Neural progenitor cell (in vitro differentiated cells): Measurements from ENCODE around the gene DDIT3. TPM values are rescaled to one million over a fixed set of nuclear protein-coding genes. Genes with fewer than 3 reads are reported as not detected.

Experiments used
- DNase-seq: peaks from one replicate; pipeline ENCODE4 v3.0.0-alpha.2; 2016; ENCODE audit warnings: low spot score
- H2AFZ ChIP-seq: fragments of 200-600 bp; sonication (generic); replicated peaks from 2 replicates; pipeline ENCODE4 v1.6.1; 2016; ENCODE audit warnings: antibody characterized with exemption
- H3F3A ChIP-seq: fragments of 200-600 bp; sonication (generic); 2 replicates; pipeline ENCODE4 v1.6.1; 2016; ENCODE audit warnings: antibody characterized with exemption, low read depth
- H3K27ac ChIP-seq: fragments of 200-600 bp; sonication (generic); 2 replicates; pipeline ENCODE4 v1.5.1; 2016; ENCODE audit warnings: mild to moderate bottlenecking
- H3K27me3 ChIP-seq: fragments of 200-600 bp; sonication (generic); 2 replicates; pipeline ENCODE4 v1.6.1; 2016; ENCODE audit warnings: mild to moderate bottlenecking, moderate library complexity
- H3K36me3 ChIP-seq: fragments of 200-600 bp; sonication (generic); 2 replicates; pipeline ENCODE4 v1.5.1; 2016
- H3K4me1 ChIP-seq: fragments of 200-600 bp; sonication (generic); 2 replicates; pipeline ENCODE4 v1.6.1; 2016; ENCODE audit warnings: mixed run types
- H3K4me2 ChIP-seq: fragments of 200-600 bp; sonication (generic); 2 replicates; pipeline ENCODE4 v1.6.1; 2016
- H3K4me3 ChIP-seq: fragments of 200-600 bp; sonication (generic); 2 replicates; pipeline ENCODE4 v1.5.1; 2016
- H3K79me2 ChIP-seq: fragments of 200-600 bp; sonication (generic); 2 replicates; pipeline ENCODE4 v1.6.1; 2016; ENCODE audit warnings: low read depth
- H3K9ac ChIP-seq: fragments of 200-600 bp; sonication (generic); 2 replicates; pipeline ENCODE4 v1.6.1; 2016
- H3K9me3 ChIP-seq: fragments of 200-600 bp; sonication (generic); 2 replicates; pipeline ENCODE4 v1.5.1; 2016; ENCODE audit warnings: low read depth
- H4K20me1 ChIP-seq: fragments of 200-600 bp; sonication (generic); 2 replicates; pipeline ENCODE4 v1.6.1; 2016; ENCODE audit warnings: low read depth
- H3K27ac Mint-ChIP-seq: 3 replicates; pipeline ENCODE4 v1.8.0; 2021; ENCODE audit warnings: mixed read lengths
- H3K27me3 Mint-ChIP-seq: 2 replicates; pipeline ENCODE4 v1.8.0; 2022; ENCODE audit warnings: low read depth, mild to moderate bottlenecking, inconsistent platforms, moderate library complexity, mixed read lengths; ENCODE audit not compliant: insufficient read depth
- H3K36me3 Mint-ChIP-seq: 3 replicates; pipeline ENCODE4 v1.8.0; 2021; ENCODE audit warnings: mixed read lengths
- H3K4me1 Mint-ChIP-seq: 3 replicates; pipeline ENCODE4 v1.8.0; 2021; ENCODE audit warnings: mixed read lengths
- H3K4me3 Mint-ChIP-seq: 3 replicates; pipeline ENCODE4 v1.8.0; 2021; ENCODE audit warnings: mild to moderate bottlenecking, moderate library complexity, mixed read lengths
- H3K9me3 Mint-ChIP-seq: 3 replicates; pipeline ENCODE4 v1.8.0; 2020; ENCODE audit warnings: mixed read lengths
- CTCF ChIP-seq: fragments of 200-600 bp; sonication (generic); IDR thresholded peaks from 2 replicates; pipeline ENCODE4 v1.5.1; 2017; ENCODE audit warnings: antibody characterized with exemption, mild to moderate bottlenecking
- EZH2 ChIP-seq: fragments of 200-600 bp; sonication (generic); IDR thresholded peaks from 2 replicates; pipeline ENCODE4 v1.6.1; 2017; ENCODE audit warnings: antibody characterized with exemption, mild to moderate bottlenecking, moderate library complexity
- EZH2phosphoT487 ChIP-seq: fragments of 200-600 bp; sonication (generic); IDR thresholded peaks from 2 replicates; pipeline ENCODE4 v1.6.1; 2017; ENCODE audit warnings: antibody characterized with exemption
- total RNA-seq: library from RNA; depleted of rRNA; stranded (reverse); fragments of >200 nt; gene quantifications from 2 replicates; pipeline ENCODE4 v1.2.3, GENCODE V29; 2015; ENCODE audit warnings: low replicate concordance

The DDIT3 gene
- total RNA-seq, 1 donor from 2014 or later = 2.3 TPM

GRCh38 chr12:57476993-57477709 lies 43.2 kb downstream of the DDIT3 start:
- TF ChIP-seq CTCF (no peak), EZH2phosphoT487 (no peak), EZH2 (no peak)
- Histone ChIP-seq H3F3A (peaks cover 3% of the 10 kb centered on the region), H3K9ac (no peak overlapping the region), H4K20me1 (peaks cover 2% of the 10 kb centered on the region), H3K4me2 (no peak overlapping the region), H3K27me3 (peaks cover 100% of the 10 kb centered on the region), H3K36me3 (no peaks in the 10 kb centered on the region), H3K27ac (no peak overlapping the region), H3K9me3 (no peaks in the 10 kb centered on the region), H3K4me3 (no peak overlapping the region), H3K79me2 (no peaks in the 10 kb centered on the region), H2AFZ (no peak overlapping the region), H3K4me1 (peaks cover 11% of the 10 kb centered on the region)
- Mint-ChIP-seq H3K4me3 (no peak overlapping the region), H3K36me3 (no peaks in the 10 kb centered on the region), H3K9me3 (no peaks in the 10 kb centered on the region), H3K4me1 (peaks cover 2% of the 10 kb centered on the region), H3K27ac (no peak overlapping the region), H3K27me3 (peaks cover 44% of the 10 kb centered on the region)
- DNase-seq = no peak

- H3F3A ChIP-seq = peaks cover 3% of the 10 kb centered on the region
- no peak for DNase-seq
- no peaks in the 10 kb centered on the region for H3K36me3 ChIP-seq
- peak overlapping the region; percentile 22 for H3K4me3 Mint-ChIP-seq
- peak overlapping the region; percentile 93 for H2AFZ ChIP-seq
- H3K4me1 ChIP-seq = peaks cover 11% of the 10 kb centered on the region
- peaks cover 100% of the 10 kb centered on the region for H3K27me3 ChIP-seq
- H3K27me3 Mint-ChIP-seq = peaks cover 46% of the 10 kb centered on the region
- H3K27ac ChIP-seq = no peak overlapping the region
- peak overlapping the region; percentile 92 for H3K4me2 ChIP-seq
- peaks cover 2% of the 10 kb centered on the region for H3K4me1 Mint-ChIP-seq
- peaks cover 2% of the 10 kb centered on the region for H4K20me1 ChIP-seq
- no peaks in the 10 kb centered on the region for H3K36me3 Mint-ChIP-seq
- no peak overlapping the region for H3K9ac ChIP-seq
- TF ChIP-seq CTCF = peak; percentile 44
- TF ChIP-seq EZH2 = peak; percentile 76
- peak; percentile 60 for TF ChIP-seq EZH2phosphoT487
- H3K79me2 ChIP-seq = no peaks in the 10 kb centered on the region
- H3K4me3 ChIP-seq = peak overlapping the region; percentile 49
- H3K27ac Mint-ChIP-seq = no peak overlapping the region
- no peaks in the 10 kb centered on the region for H3K9me3 Mint-ChIP-seq
- no peaks in the 10 kb centered on the region for H3K9me3 ChIP-seq
These were observed 43.9 kb downstream of the DDIT3 start for GRCh38 chr12:57476162-57476992.

GRCh38 chr12:57475271-57476161 lies 44.8 kb downstream of the DDIT3 start:
- Mint-ChIP-seq H3K27ac (no peak overlapping the region), H3K9me3 (no peaks in the 10 kb centered on the region), H3K4me3 (no peak overlapping the region), H3K27me3 (peaks cover 48% of the 10 kb centered on the region), H3K4me1 (peaks cover 2% of the 10 kb centered on the region), H3K36me3 (no peaks in the 10 kb centered on the region)
- Histone ChIP-seq H2AFZ (peak overlapping the region; percentile 93), H3K9ac (no peak overlapping the region), H3K4me3 (peak overlapping the region; percentile 49), H3K79me2 (no peaks in the 10 kb centered on the region), H3K4me1 (peaks cover 11% of the 10 kb centered on the region), H3K27ac (no peak overlapping the region), H3K4me2 (peak overlapping the region; percentile 92), H4K20me1 (peaks cover 2% of the 10 kb centered on the region), H3F3A (peaks cover 3% of the 10 kb centered on the region), H3K9me3 (no peaks in the 10 kb centered on the region), H3K36me3 (no peaks in the 10 kb centered on the region), H3K27me3 (peaks cover 94% of the 10 kb centered on the region)
- DNase-seq = peak; percentile 68
- TF ChIP-seq CTCF = no peak
- TF ChIP-seq EZH2 = peak; percentile 98
- TF ChIP-seq EZH2phosphoT487 = peak; percentile 99
